Raji (cell line): ENCODE measurements around the gene SLC26A4.

Experiments
- POLR2A ChIP-seq: IDR thresholded peaks from 2 replicates; pipeline ENCODE4 v1.6.1; 2011; ENCODE audit warnings: low read depth, low read length, control low read depth; ENCODE audit not compliant: insufficient read depth

The SLC26A4 gene

GRCh38 chr7:107682886-107683285 lies 22.3 kb downstream of the SLC26A4 start:
- TF ChIP-seq POLR2A: no peak

GRCh38 chr7:107684287-107684686 lies 23.7 kb downstream of the SLC26A4 start:
- TF ChIP-seq POLR2A: no peak

- TF ChIP-seq POLR2A: no peak
Observed at GRCh38 chr7:107684947-107685463, 24.4 kb downstream of the SLC26A4 start.

- TF ChIP-seq POLR2A: no peak
Observed at GRCh38 chr7:107686816-107687387, 26.3 kb downstream of the SLC26A4 start.

DNA sequence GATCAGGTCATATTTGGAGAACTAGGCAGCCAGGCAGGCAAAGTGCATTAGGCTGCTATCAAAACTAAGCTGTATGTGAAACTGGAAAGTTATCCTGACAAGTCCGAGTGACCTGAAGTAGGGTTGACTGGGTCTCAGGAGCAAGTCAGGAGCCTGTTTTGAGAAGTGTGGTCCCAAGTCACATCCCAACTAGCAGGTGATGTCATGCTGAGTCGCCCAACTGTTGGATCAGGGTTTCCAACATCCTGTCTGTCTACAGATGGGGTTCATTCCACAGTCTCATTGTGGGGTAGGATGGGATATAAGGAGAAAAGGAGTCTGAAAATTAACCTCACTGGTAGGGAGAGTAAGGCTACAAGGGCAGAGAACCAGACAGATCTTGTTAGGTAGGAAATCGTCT lies 27.0 kb downstream of the SLC26A4 start:
- TF ChIP-seq POLR2A: no peak

GRCh38 chr7:107689553-107689952 lies 28.9 kb downstream of the SLC26A4 start:
- no peak for TF ChIP-seq POLR2A

GRCh38 chr7:107690084-107690483 lies 29.5 kb downstream of the SLC26A4 start:
- no peak for TF ChIP-seq POLR2A

DNA sequence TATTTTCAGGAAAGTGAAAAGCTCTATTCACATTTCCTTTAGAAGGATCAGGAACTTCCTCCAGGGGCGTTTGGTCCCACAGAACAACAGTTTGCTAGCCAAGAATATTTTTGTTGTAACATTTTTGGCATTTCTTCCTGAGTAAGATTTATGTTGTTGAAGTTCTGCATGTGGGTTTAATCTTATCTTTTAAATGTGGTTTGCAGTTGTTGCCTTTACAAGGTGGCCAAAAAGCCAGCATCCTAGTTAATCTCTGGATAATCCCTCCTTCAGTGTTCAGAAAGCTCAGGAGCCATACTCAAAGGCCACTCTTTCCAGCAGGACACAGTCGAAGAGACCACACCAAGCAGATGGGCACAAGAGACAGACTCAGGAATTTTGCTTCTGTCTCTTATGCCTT lies 30.0 kb downstream of the SLC26A4 start:
- no peak for TF ChIP-seq POLR2A

GRCh38 chr7:107691716-107692115 lies 31.1 kb downstream of the SLC26A4 start:
- TF ChIP-seq POLR2A: no peak

- TF ChIP-seq POLR2A: no peak
Observed at GRCh38 chr7:107692501-107692900, 31.9 kb downstream of the SLC26A4 start.

GRCh38 chr7:107693396-107693795 lies 32.8 kb downstream of the SLC26A4 start:
- TF ChIP-seq POLR2A: no peak

- TF ChIP-seq POLR2A: no peak
Observed at GRCh38 chr7:107694386-107694785, 33.8 kb downstream of the SLC26A4 start.

GRCh38 chr7:107696330-107696946 lies 35.8 kb downstream of the SLC26A4 start:
- no peak for TF ChIP-seq POLR2A

- TF ChIP-seq POLR2A: no peak
Observed at GRCh38 chr7:107697321-107698049, 36.9 kb downstream of the SLC26A4 start.

DNA sequence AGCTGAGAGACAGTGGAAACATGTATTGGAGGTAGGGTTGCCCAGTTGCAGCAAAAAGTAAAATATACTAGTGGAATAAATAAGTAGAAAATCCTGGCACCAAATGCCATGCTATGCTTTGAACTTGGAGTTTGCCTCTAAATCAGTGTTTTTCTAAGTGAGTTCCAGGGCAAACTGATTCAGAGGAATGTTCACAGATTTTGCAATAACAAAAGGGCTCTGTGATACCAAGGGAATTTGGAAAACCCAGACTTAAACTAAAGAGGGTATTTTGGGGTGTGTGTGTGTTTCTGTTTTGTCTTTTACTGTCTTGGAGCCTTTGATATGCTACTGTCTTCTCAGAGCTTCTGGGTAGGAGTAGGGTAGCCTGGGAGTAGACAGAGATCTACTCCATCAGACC lies 39.9 kb downstream of the SLC26A4 start:
- TF ChIP-seq POLR2A: no peak

DNA sequence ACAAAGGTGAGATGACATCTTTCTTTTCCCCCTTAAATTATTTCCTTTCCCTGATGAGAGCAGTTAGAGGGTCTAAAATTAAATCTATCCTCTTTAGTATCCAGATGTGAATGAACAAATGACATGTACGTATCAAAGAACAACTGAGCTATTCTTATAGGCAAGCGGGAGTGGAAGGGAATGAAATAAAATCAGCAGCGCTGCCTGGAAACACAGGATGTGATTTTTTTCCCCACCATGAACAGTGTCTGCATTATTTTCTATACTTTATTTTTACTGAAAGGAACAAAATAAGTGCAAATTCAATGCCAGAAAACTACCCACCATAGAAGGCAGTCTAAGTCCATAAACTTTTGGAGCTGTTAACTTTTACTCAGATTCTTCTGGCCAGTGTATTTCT lies 40.6 kb downstream of the SLC26A4 start:
- TF ChIP-seq POLR2A: no peak
